Measurements from ENCODE around the gene ELOVL3. TPM values are rescaled to one million over a fixed set of nuclear protein-coding genes. Genes with fewer than 3 reads are reported as not detected.

ELOVL3 gene
- total RNA-seq, 1 experiment from 2014 or later: 0.61 TPM

DNA sequence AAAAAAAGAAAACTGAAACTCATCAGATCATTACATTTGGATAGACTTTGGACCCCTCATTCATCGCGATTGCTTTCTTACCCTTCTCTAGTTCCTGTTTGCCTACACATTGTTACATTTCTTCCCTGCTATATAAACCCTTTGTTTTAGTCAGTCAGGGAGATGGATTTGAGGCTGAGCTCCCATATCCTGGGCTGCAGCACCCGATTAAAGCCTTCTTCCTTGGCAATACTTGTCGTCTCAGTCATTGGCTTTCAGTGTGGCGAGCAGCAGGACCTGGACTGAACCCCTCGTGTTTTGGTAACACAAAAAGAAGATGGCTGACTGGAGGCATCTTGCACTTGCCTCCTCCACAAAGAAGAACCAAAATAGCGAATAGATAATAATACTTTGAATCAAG is 34.1 kb upstream of the ELOVL3 start:
- Histone ChIP-seq H4K20me1 (ENCODE audit: insufficient read depth) (no peaks in the 10 kb centered on the region), H3K9me3 (ENCODE audit: insufficient read depth, low read depth) (no peaks in the 10 kb centered on the region), H3F3A (ENCODE audit: insufficient read depth, low read depth) (no peaks in the 10 kb centered on the region), H3K27ac (no peak overlapping the region), H3K4me1 (replicated peaks; ENCODE audit: insufficient read depth) (no peaks in the 10 kb centered on the region), H2AFZ (no peak overlapping the region), H3K27me3 (ENCODE audit: insufficient read depth, low read depth) (no peaks in the 10 kb centered on the region), H3K36me3 (ENCODE audit: low read depth) (no peaks in the 10 kb centered on the region), H3K79me2 (ENCODE audit: low read depth) (no peaks in the 10 kb centered on the region), H3K4me3 (no peak overlapping the region), H3K4me2 (no peak overlapping the region), H3K9me2 (ENCODE audit: insufficient read depth) (no peaks in the 10 kb centered on the region)
- no peak for TF ChIP-seq EZH2 (IDR thresholded peaks at IDR 0.05; ENCODE audit: low read depth)
- TF ChIP-seq, protein P1, sequence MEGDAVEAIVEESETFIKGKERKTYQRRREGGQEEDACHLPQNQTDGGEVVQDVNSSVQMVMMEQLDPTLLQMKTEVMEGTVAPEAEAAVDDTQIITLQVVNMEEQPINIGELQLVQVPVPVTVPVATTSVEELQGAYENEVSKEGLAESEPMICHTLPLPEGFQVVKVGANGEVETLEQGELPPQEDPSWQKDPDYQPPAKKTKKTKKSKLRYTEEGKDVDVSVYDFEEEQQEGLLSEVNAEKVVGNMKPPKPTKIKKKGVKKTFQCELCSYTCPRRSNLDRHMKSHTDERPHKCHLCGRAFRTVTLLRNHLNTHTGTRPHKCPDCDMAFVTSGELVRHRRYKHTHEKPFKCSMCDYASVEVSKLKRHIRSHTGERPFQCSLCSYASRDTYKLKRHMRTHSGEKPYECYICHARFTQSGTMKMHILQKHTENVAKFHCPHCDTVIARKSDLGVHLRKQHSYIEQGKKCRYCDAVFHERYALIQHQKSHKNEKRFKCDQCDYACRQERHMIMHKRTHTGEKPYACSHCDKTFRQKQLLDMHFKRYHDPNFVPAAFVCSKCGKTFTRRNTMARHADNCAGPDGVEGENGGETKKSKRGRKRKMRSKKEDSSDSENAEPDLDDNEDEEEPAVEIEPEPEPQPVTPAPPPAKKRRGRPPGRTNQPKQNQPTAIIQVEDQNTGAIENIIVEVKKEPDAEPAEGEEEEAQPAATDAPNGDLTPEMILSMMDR (conservative IDR thresholded peaks at IDR 0.05): no peak
- no TSS peak for BruUV-seq (replicated peaks)
- ChIA-PET POLR2A (ENCODE audit: unreplicated experiment) (no interaction called here), CTCF (interaction anchor here (0.7 kb wide), 1 partner anchor 342 kb away, joined by 6 read pairs; no protein-coding TSS in a partner anchor)
- no peak for DNase-seq
- intact Hi-C loops (cut with micrococcal nuclease; ENCODE audit: unreplicated experiment): no loop called here

DNA sequence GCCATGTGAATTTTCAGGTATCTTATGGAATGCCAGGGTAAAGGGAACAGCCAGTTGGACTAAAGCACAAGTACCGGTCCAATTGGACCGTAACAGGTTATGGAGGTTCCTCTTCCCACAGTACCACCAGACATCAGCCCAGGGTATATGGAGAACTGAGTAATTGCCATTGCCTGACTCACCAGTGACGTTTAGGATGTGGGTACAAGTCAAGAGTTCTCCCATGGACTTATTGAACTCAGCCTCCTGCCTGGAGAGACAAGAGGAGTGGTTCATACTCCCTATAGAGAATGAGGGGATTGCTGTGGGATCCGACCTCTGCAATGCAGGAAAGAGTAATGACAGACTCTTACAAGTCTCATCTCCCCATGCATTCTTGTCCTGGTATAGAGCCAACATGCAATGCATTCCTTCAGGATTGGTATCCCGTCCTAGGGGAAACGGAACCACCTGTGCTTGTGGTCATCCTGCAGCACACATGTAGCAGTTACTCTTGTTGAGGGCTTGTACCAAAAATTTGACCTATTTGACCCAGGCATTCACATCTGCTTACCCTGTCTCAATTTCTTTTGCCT is 30.7 kb upstream of the ELOVL3 start:
- Histone ChIP-seq H3K9me2 (ENCODE audit: insufficient read depth) (no peaks in the 10 kb centered on the region), H3K4me2 (no peak overlapping the region), H3K4me1 (replicated peaks; ENCODE audit: insufficient read depth) (peaks cover 9% of the 10 kb centered on the region), H3K9me3 (ENCODE audit: insufficient read depth, low read depth) (no peaks in the 10 kb centered on the region), H4K20me1 (ENCODE audit: insufficient read depth) (no peaks in the 10 kb centered on the region), H3K4me3 (no peak overlapping the region), H3K79me2 (ENCODE audit: low read depth) (no peaks in the 10 kb centered on the region), H3K27me3 (ENCODE audit: insufficient read depth, low read depth) (no peaks in the 10 kb centered on the region), H2AFZ (no peak overlapping the region), H3K36me3 (ENCODE audit: low read depth) (no peaks in the 10 kb centered on the region), H3F3A (ENCODE audit: insufficient read depth, low read depth) (peaks cover 18% of the 10 kb centered on the region; the same call in 1 of the 2 replicates), H3K27ac (no peak overlapping the region)
- BruUV-seq (replicated peaks): no TSS peak
- ChIA-PET CTCF (no interaction called here), POLR2A (ENCODE audit: unreplicated experiment) (no interaction called here)
- TF ChIP-seq, protein P1 (conservative IDR thresholded peaks at IDR 0.05): no peak
- TF ChIP-seq EZH2 (IDR thresholded peaks at IDR 0.05; ENCODE audit: low read depth): no peak
- no peak for DNase-seq
- intact Hi-C loops (cut with micrococcal nuclease; ENCODE audit: unreplicated experiment): no loop called here

DNA sequence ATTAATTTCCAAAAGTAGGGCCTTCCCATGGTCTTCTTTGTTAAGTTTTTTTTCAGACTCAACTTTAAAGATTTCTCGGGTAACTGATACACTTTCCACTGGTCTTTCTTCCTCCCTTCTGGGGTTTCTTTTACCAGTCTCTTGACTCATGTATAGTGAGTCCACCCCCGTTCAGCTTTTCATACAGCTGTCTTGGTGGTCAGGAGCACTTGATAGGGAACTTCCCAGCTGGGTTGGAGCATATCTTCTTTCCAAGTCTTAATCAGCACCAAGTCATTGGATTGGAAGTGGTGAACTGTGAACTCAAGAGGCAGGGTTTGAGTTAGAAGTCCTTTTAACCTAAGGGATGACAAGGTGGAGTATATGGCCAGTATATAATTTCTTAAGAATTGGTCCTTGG is 29.2 kb upstream of the ELOVL3 start:
- Histone ChIP-seq H3K4me2 (no peak overlapping the region), H4K20me1 (ENCODE audit: insufficient read depth) (no peaks in the 10 kb centered on the region), H3K36me3 (ENCODE audit: low read depth) (no peaks in the 10 kb centered on the region), H3K79me2 (ENCODE audit: low read depth) (no peaks in the 10 kb centered on the region), H3K27me3 (ENCODE audit: insufficient read depth, low read depth) (no peaks in the 10 kb centered on the region), H3K9me2 (ENCODE audit: insufficient read depth) (no peaks in the 10 kb centered on the region), H3F3A (ENCODE audit: insufficient read depth, low read depth) (peaks cover 18% of the 10 kb centered on the region; the same call in 1 of the 2 replicates), H2AFZ (no peak overlapping the region), H3K9me3 (ENCODE audit: insufficient read depth, low read depth) (no peaks in the 10 kb centered on the region), H3K4me3 (no peak overlapping the region), H3K4me1 (replicated peaks; ENCODE audit: insufficient read depth) (peaks cover 9% of the 10 kb centered on the region), H3K27ac (no peak overlapping the region)
- BruUV-seq (replicated peaks): no TSS peak
- DNase-seq: no peak
- TF ChIP-seq, protein P1 (conservative IDR thresholded peaks at IDR 0.05): no peak
- no peak for TF ChIP-seq EZH2 (IDR thresholded peaks at IDR 0.05; ENCODE audit: low read depth)
- POLR2A ChIA-PET (ENCODE audit: unreplicated experiment): no interaction called here
- CTCF ChIA-PET: interaction anchor here (0.6 kb wide), 1 partner anchor 28 kb away, joined by 4 read pairs; no protein-coding TSS in a partner anchor
- intact Hi-C loops (cut with micrococcal nuclease; ENCODE audit: unreplicated experiment): no loop called here

All from PC-9 (cell line).